ENCODE results near the gene UGGT1. TPM values are rescaled to one million over a fixed set of nuclear protein-coding genes. Genes with fewer than 3 reads are reported as not detected.
"Not testable (repeated sequence)": the region's sequence is repeated elsewhere in the genome, so short reads cannot be mapped to it uniquely, and the experiment has no call there.

The UGGT1 gene
- total RNA-seq, 6 experiments from 2014 or later, result 31.4 to 96.5 (median 41.4) TPM

- Histone ChIP-seq H3K4me1 (peaks cover 0 to 14% (median 6%) of the 10 kb centered on the region in 4 donors), H3K27ac (no peak overlapping the region), H3K4me3 (no peak overlapping the region), H3K36me3 (no peaks in the 10 kb centered on the region), H3K27me3 (no peaks in the 10 kb centered on the region), H3K9me3 (no peaks in the 10 kb centered on the region)
- intact Hi-C loops (cut with DNase I), result no loop called here
- ATAC-seq, result no peak
- DNase-seq, result no peak
- 95% methylated on average over 6 of the region's 7 CpGs for WGBS (ENCODE audit: insufficient coverage, low coverage, low lambda C conversion rate, missing lambda C conversion rate)
- no peak for TF ChIP-seq POLR2A (IDR thresholded peaks at IDR 0.05)
- no peak for TF ChIP-seq CTCF (IDR thresholded peaks at IDR 0.05)
Observed at GRCh38 chr2:128199141-128199540, 108.1 kb downstream of the UGGT1 start.

GRCh38 chr2:128202791-128203190 is 111.8 kb downstream of the UGGT1 start:
- no peak overlapping the region for H3K4me3 ChIP-seq
- no peaks in the 10 kb centered on the region for H3K9me3 ChIP-seq
- H3K27me3 ChIP-seq, result no peaks in the 10 kb centered on the region
- DNase-seq (no peak), ATAC-seq (no peak)
- no peak overlapping the region for H3K27ac ChIP-seq
- TF ChIP-seq CTCF (IDR thresholded peaks at IDR 0.05) (no peak), POLR2A (IDR thresholded peaks at IDR 0.05) (no peak)
- intact Hi-C loops (cut with DNase I), result no loop called here
- no peaks in the 10 kb centered on the region for H3K4me1 ChIP-seq
- WGBS (ENCODE audit: insufficient coverage, low coverage, low lambda C conversion rate, missing lambda C conversion rate), result 71% methylated on average over 1 of the region's 1 CpG
- no peaks in the 10 kb centered on the region for H3K36me3 ChIP-seq

- DNase-seq (no peak), ATAC-seq (no peak)
- intact Hi-C loops (cut with DNase I), result no loop called here
- H3K27me3 ChIP-seq, result no peaks in the 10 kb centered on the region
- H3K27ac ChIP-seq, result no peak overlapping the region
- H3K36me3 ChIP-seq, result no peaks in the 10 kb centered on the region
- no peak for TF ChIP-seq CTCF (IDR thresholded peaks at IDR 0.05)
- no peak for TF ChIP-seq POLR2A (IDR thresholded peaks at IDR 0.05)
- WGBS (ENCODE audit: insufficient coverage, low coverage, low lambda C conversion rate, missing lambda C conversion rate), result 50% methylated on average over 2 of the region's 3 CpGs
- H3K4me3 ChIP-seq, result no peak overlapping the region
- H3K4me1 ChIP-seq, result no peaks in the 10 kb centered on the region
- H3K9me3 ChIP-seq, result no peaks in the 10 kb centered on the region
Observed at GRCh38 chr2:128206245-128206644, 115.2 kb downstream of the UGGT1 start.

GRCh38 chr2:128208023-128208422 is 117.0 kb downstream of the UGGT1 start:
- Histone ChIP-seq H3K27me3 (no peaks in the 10 kb centered on the region), H3K4me1 (no peaks in the 10 kb centered on the region), H3K4me3 (no peak overlapping the region), H3K36me3 (no peaks in the 10 kb centered on the region), H3K9me3 (no peaks in the 10 kb centered on the region), H3K27ac (no peak overlapping the region)
- no peak for DNase-seq
- no peak for ATAC-seq
- intact Hi-C loops (cut with DNase I), result no loop called here
- 100% methylated on average over 4 of the region's 23 CpGs for WGBS (ENCODE audit: insufficient coverage, low coverage, low lambda C conversion rate, missing lambda C conversion rate)
- no peak for TF ChIP-seq CTCF (IDR thresholded peaks at IDR 0.05)
- no peak for TF ChIP-seq POLR2A (IDR thresholded peaks at IDR 0.05)

- ATAC-seq, DNase-seq: not testable (repeated sequence)
Observed at GRCh38 chr2:128208631-128209324, 117.8 kb downstream of the UGGT1 start.

More at GRCh38 chr2:128208631-128209324, 117.8 kb downstream of the UGGT1 start:
- intact Hi-C loops (cut with DNase I); H3K36me3 ChIP-seq; H3K4me1 ChIP-seq; H3K27me3 ChIP-seq; H3K9me3 ChIP-seq; H3K4me3 ChIP-seq; H3K27ac ChIP-seq: not testable (repeated sequence)
- 100% methylated on average over 1 of the region's 22 CpGs for WGBS (ENCODE audit: insufficient coverage, low coverage, low lambda C conversion rate, missing lambda C conversion rate)
